Endodermal cell (in vitro differentiated cells): ENCODE data around the gene ATXN1. TPM values are rescaled to one million over a fixed set of nuclear protein-coding genes. Genes with fewer than 3 reads are reported as not detected.

Source experiments
- DNase-seq: peaks from one replicate; pipeline ENCODE4 v3.0.0-alpha.2; 2017
- H3K27ac ChIP-seq: 2 replicates; pipeline ENCODE4 v1.5.1; 2013; ENCODE audit warnings: mild to moderate bottlenecking, low read depth, low read length, moderate library complexity
- H3K27me3 ChIP-seq: 2 replicates; pipeline ENCODE4 v1.6.1; 2013; ENCODE audit warnings: mild to moderate bottlenecking, low read length, moderate library complexity; ENCODE audit not compliant: insufficient read depth, control insufficient read depth, poor library complexity, severe bottlenecking
- H3K36me3 ChIP-seq: 2 replicates; pipeline ENCODE4 v1.7.0; 2013; ENCODE audit warnings: mild to moderate bottlenecking, low read length, moderate library complexity; ENCODE audit not compliant: control insufficient read depth, insufficient read depth
- H3K4me1 ChIP-seq: one replicate; pipeline ENCODE4 v1.7.0; 2013; ENCODE audit warnings: low read length; ENCODE audit not compliant: control insufficient read depth, insufficient read depth
- H3K4me3 ChIP-seq: 2 replicates; pipeline ENCODE4 v1.5.1; 2013; ENCODE audit warnings: mild to moderate bottlenecking, low read length, moderate library complexity
- H3K9ac ChIP-seq: 2 replicates; pipeline ENCODE4 v1.6.1; 2013; ENCODE audit warnings: mild to moderate bottlenecking, low read length, moderate library complexity; ENCODE audit not compliant: poor library complexity, severe bottlenecking; ENCODE audit errors: extremely low read depth
- H3K9me3 ChIP-seq: 2 replicates; pipeline ENCODE4 v1.6.1; 2013; ENCODE audit warnings: mild to moderate bottlenecking, low read length, moderate library complexity; ENCODE audit not compliant: control insufficient read depth
- H3K27ac Mint-ChIP-seq: 2 replicates; pipeline ENCODE4 v1.8.0; 2020; ENCODE audit warnings: mixed read lengths
- H3K27me3 Mint-ChIP-seq: 2 replicates; pipeline ENCODE4 v1.8.0; 2021; ENCODE audit warnings: mild to moderate bottlenecking, mixed read lengths; ENCODE audit not compliant: insufficient read depth
- H3K36me3 Mint-ChIP-seq: 2 replicates; pipeline ENCODE4 v1.8.0; 2020; ENCODE audit warnings: low read depth, mixed read lengths
- H3K4me1 Mint-ChIP-seq: 2 replicates; pipeline ENCODE4 v1.8.0; 2020; ENCODE audit warnings: mixed read lengths
- H3K4me3 Mint-ChIP-seq: 2 replicates; pipeline ENCODE4 v1.8.0; 2020; ENCODE audit warnings: mild to moderate bottlenecking, moderate library complexity, mixed read lengths
- H3K9me3 Mint-ChIP-seq: 2 replicates; pipeline ENCODE4 v1.8.0; 2020; ENCODE audit warnings: mild to moderate bottlenecking, mixed read lengths
- WGBS, 2 experiments: methylation state at CpG; one replicate each; pipeline versions ENCODE4 v1.1.5 to v1.1.7; 2013; ENCODE audit warnings: missing lambda C conversion rate in 2 of 2, mixed read lengths in 1 of 2; ENCODE audit not compliant: insufficient coverage in 1 of 2, insufficient read length in 1 of 2; 5-methylcytosine and 5-hydroxymethylcytosine counted together
- total RNA-seq, 2 donors: library from RNA; stranded (reverse); fragmentation: NEBNext Ultra II Directional in 1 of 2; extraction: Animal tissue kit (Norgen Biotek cat#: 25700) in 1 of 2; gene quantifications; 2 replicates in 1 of 2; 3 replicates in 1 of 2; pipeline ENCODE4 v1.2.1, GENCODE V29; 2021
- TF ChIP-seq, protein P1 (sequence below): fragments of 200-600 bp; sonication (generic); conservative IDR thresholded peaks from 2 replicates; pipeline ENCODE4 v1.5.0; 2021; ENCODE audit warnings: antibody characterized with exemption, mild to moderate bottlenecking

Gene ATXN1
- total RNA-seq, 2 donors from 2014 or later, result 10.4 to 15.9 TPM

DNA sequence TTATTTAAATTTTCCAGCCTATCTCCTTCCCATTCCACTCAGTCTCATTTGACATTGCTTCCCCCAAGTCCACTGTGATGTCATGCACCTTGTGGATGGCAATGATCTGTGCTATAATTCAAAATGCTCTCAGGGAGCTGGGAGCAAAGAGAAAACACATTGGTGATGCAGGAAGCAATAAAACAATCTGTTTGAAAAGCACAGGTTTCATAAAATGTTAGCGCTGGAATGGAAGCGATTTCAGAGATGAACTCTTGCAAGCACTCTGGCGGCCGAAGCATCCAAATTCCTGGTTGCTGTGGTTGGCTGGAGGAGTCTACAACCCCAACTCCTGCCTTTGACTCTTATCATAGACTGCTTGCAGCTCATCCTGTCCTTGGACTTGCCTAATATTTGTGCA, 355.9 kb downstream of the ATXN1 start:
- H3K27ac ChIP-seq, result no peak overlapping the region
- H3K27me3 ChIP-seq, result no peaks in the 10 kb centered on the region
- no peak overlapping the region for H3K4me3 Mint-ChIP-seq
- no peaks in the 10 kb centered on the region for H3K9me3 Mint-ChIP-seq
- no peaks in the 10 kb centered on the region for H3K36me3 Mint-ChIP-seq
- H3K9ac ChIP-seq, result no peak overlapping the region
- no peaks in the 10 kb centered on the region for H3K9me3 ChIP-seq
- H3K27me3 Mint-ChIP-seq, result peaks cover 2% of the 10 kb centered on the region
- 98% methylated on average over 4 of the region's 4 CpGs for WGBS, 2 experiments
- TF ChIP-seq, protein P1, sequence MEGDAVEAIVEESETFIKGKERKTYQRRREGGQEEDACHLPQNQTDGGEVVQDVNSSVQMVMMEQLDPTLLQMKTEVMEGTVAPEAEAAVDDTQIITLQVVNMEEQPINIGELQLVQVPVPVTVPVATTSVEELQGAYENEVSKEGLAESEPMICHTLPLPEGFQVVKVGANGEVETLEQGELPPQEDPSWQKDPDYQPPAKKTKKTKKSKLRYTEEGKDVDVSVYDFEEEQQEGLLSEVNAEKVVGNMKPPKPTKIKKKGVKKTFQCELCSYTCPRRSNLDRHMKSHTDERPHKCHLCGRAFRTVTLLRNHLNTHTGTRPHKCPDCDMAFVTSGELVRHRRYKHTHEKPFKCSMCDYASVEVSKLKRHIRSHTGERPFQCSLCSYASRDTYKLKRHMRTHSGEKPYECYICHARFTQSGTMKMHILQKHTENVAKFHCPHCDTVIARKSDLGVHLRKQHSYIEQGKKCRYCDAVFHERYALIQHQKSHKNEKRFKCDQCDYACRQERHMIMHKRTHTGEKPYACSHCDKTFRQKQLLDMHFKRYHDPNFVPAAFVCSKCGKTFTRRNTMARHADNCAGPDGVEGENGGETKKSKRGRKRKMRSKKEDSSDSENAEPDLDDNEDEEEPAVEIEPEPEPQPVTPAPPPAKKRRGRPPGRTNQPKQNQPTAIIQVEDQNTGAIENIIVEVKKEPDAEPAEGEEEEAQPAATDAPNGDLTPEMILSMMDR, result no peak
- H3K27ac Mint-ChIP-seq, result no peak overlapping the region
- DNase-seq, result no peak
- H3K4me3 ChIP-seq, result no peak overlapping the region
- no peaks in the 10 kb centered on the region for H3K36me3 ChIP-seq
- peaks cover 10% of the 10 kb centered on the region for H3K4me1 Mint-ChIP-seq
- no peaks in the 10 kb centered on the region for H3K4me1 ChIP-seq

DNA sequence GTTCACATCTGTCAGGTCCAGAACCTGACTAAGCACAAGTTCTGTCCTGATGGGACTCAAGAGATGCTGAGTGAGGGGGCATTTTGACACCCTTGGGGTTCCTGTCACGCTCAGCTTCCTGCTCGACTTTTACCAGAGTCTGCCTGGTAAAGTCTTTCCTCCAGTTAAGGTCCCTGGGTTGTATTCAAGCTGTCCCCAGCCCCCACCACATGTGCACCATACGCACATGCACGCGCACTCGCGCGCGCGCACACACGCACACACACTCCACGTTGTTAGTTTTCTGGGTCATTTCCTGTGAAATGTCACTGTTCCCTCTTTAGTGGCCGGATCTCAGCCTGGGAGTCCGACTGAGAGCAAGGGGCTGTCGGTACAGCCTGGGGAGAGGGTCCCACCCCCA, 356.8 kb downstream of the ATXN1 start:
- DNase-seq, result no peak
- 95 to 96% methylated on average over 15 of the region's 15 CpGs for WGBS, 2 experiments
- Histone ChIP-seq H3K27ac (no peak overlapping the region), H3K4me3 (no peak overlapping the region), H3K27me3 (no peaks in the 10 kb centered on the region), H3K9ac (no peak overlapping the region), H3K36me3 (no peaks in the 10 kb centered on the region), H3K9me3 (no peaks in the 10 kb centered on the region), H3K4me1 (no peaks in the 10 kb centered on the region)
- Mint-ChIP-seq H3K27ac (no peak overlapping the region), H3K27me3 (peaks cover 2% of the 10 kb centered on the region), H3K4me1 (peaks cover 5% of the 10 kb centered on the region), H3K36me3 (no peaks in the 10 kb centered on the region), H3K4me3 (no peak overlapping the region), H3K9me3 (no peaks in the 10 kb centered on the region)
- TF ChIP-seq, protein P1, result no peak

DNA sequence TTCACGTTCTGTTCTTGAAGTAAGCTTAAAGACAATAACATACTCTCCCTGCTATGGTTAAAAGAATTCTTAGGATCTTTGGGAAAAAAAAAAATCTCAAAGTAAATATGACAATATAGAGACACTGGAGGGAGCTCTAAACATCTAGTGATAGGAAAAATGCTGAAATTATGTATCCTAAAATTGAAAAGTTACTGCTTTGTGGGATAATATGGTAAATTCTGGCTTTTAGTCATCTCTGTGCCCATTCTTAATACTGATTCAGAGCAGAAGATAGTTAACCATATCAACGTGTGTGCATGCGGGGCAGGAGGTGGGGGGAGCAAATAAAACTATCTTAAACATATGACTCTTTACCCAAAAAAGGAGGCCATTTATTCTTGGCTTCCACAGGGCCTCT, 357.4 kb downstream of the ATXN1 start:
- H3K27me3 ChIP-seq, result no peaks in the 10 kb centered on the region
- H3K36me3 ChIP-seq, result no peaks in the 10 kb centered on the region
- Mint-ChIP-seq H3K36me3 (no peaks in the 10 kb centered on the region), H3K9me3 (no peaks in the 10 kb centered on the region), H3K4me1 (peaks cover 5% of the 10 kb centered on the region), H3K27me3 (peaks cover 2% of the 10 kb centered on the region), H3K4me3 (no peak overlapping the region), H3K27ac (no peak overlapping the region)
- TF ChIP-seq, protein P1, result peak; percentile 22
- no peak for DNase-seq
- WGBS, 2 experiments, result 83% methylated on average over 2 of the region's 3 CpGs; no CpG with 5 or more reads in 1 of the 2 experiments
- H3K4me1 ChIP-seq, result no peaks in the 10 kb centered on the region
- H3K4me3 ChIP-seq, result no peak overlapping the region
- no peak overlapping the region for H3K27ac ChIP-seq
- no peaks in the 10 kb centered on the region for H3K9me3 ChIP-seq
- H3K9ac ChIP-seq, result no peak overlapping the region
